Transverse colon (tissue), 4 donors: Measurements from ENCODE around the gene SLC7A1. TPM values are rescaled to one million over a fixed set of nuclear protein-coding genes. Genes with fewer than 3 reads are reported as not detected.

Source experiments
- DNase-seq: peaks from one replicate; pipeline ENCODE4 v3.0.0-alpha.2; 2019
- H3K27ac ChIP-seq, 4 donors: fragments of 200-600 bp; sonication (generic); 2 replicates each; pipeline ENCODE4 v1.5.1; 2016 to 2018; ENCODE audit warnings: inconsistent platforms in 4 of 4
- H3K27me3 ChIP-seq: fragments of 200-600 bp; sonication (generic); 2 replicates; pipeline ENCODE4 v1.5.1; 2017; ENCODE audit warnings: inconsistent platforms
- H3K36me3 ChIP-seq, 4 donors: fragments of 200-600 bp; sonication (generic); 2 replicates each; pipeline ENCODE4 v1.5.1; 2017 to 2019; ENCODE audit warnings: inconsistent platforms in 4 of 4
- H3K4me1 ChIP-seq, 4 donors: fragments of 200-600 bp; sonication (generic); 2 replicates each; pipeline ENCODE4 v1.5.1; 2017 to 2020; ENCODE audit warnings: inconsistent platforms in 4 of 4
- H3K4me3 ChIP-seq, 4 donors: fragments of 200-600 bp; sonication (generic); 1 replicate in 1 of 4; 2 replicates in 3 of 4; pipeline versions ENCODE4 v1.5.1 to v1.6.1; 2017 to 2019; ENCODE audit warnings: inconsistent platforms in 4 of 4
- H3K9me3 ChIP-seq, 2 donors: fragments of 200-600 bp; sonication (generic); 2 replicates each; pipeline ENCODE4 v1.5.1; 2017 to 2019; ENCODE audit warnings: inconsistent platforms in 2 of 2
- CTCF ChIP-seq, 5 experiments: fragments of 200-600 bp in 3 of 5; fragments of 450-650 bp in 2 of 5; sonication (generic) in 3 of 5; IDR thresholded peaks; 1 replicate in 2 of 5; 2 replicates in 3 of 5; pipeline ENCODE4 v1.5.1; 2016 to 2017; ENCODE audit warnings: antibody characterized with exemption in 5 of 5, inconsistent platforms in 3 of 5, mild to moderate bottlenecking in 2 of 5, moderate library complexity in 1 of 5
- EP300 ChIP-seq: sonication (generic); formaldehyde crosslinking; IDR thresholded peaks from one replicate; pipeline ENCODE4 v1.6.1; 2017; ENCODE audit warnings: antibody characterized with exemption, low read depth
- POLR2A ChIP-seq: fragments of 450-650 bp; IDR thresholded peaks from one replicate; pipeline ENCODE4 v1.6.1; 2016; ENCODE audit warnings: antibody characterized with exemption, mild to moderate bottlenecking, moderate library complexity
- POLR2AphosphoS5 ChIP-seq, 3 donors: sonication (generic); formaldehyde crosslinking; IDR thresholded peaks; one replicate each; pipeline ENCODE4 v1.6.1; 2016; ENCODE audit warnings: antibody characterized with exemption in 3 of 3
- WGBS, 2 donors: methylation state at CpG; one replicate each; pipeline ENCODE4 v1.1.5; 2018; ENCODE audit warnings: low coverage in 1 of 2; 5-methylcytosine and 5-hydroxymethylcytosine counted together
- in situ Hi-C, 4 donors: fragments of 200-750 bp; cut with MboI; loops; one replicate each; pipeline versions ENCODE4 v1.15.0 to v1.15.1; 2017; ENCODE audit warnings: low sequenced_read_pairs in 3 of 4, low pct_ligation_motif_present in 1 of 4, low pct_unique_long_range_greater_than_20kb in 1 of 4
- intact Hi-C: fragments of 100-400 bp; cut with DNase I; formaldehyde crosslinking; loops from one replicate; pipeline ENCODE4 v1.15.1; 2023; ENCODE audit warnings: low total_unique reads
- total RNA-seq, 4 donors: library from RNA; depleted of rRNA; stranded (reverse); fragments of >200 nt; gene quantifications; one replicate each; pipeline ENCODE4 v1.1.0, GENCODE V29; 2016

Gene SLC7A1
- total RNA-seq, 4 donors from 2014 or later: 10.8 to 21.4 (median 17.9) TPM

GRCh38 chr13:29489650-29490560 is 105.6 kb downstream of the SLC7A1 start:
- TF ChIP-seq EP300: no peak
- TF ChIP-seq CTCF (IDR thresholded peaks at IDR 0.05): no peak
- no peak for TF ChIP-seq POLR2A
- no peak for TF ChIP-seq POLR2AphosphoS5 (IDR thresholded peaks at IDR 0.05)
- no peak overlapping the region for H3K27ac ChIP-seq
- WGBS, 2 donors: 76 to 84% methylated on average over 13 to 14 of the region's 14 CpGs

GRCh38 chr13:29487466-29488454 is 107.7 kb downstream of the SLC7A1 start:
- TF ChIP-seq POLR2A (no peak), EP300 (no peak), POLR2AphosphoS5 (IDR thresholded peaks at IDR 0.05) (no peak), CTCF (IDR thresholded peaks at IDR 0.05) (no peak)
- intact Hi-C loops: no loop called here
- no peaks in the 10 kb centered on the region for H3K4me1 ChIP-seq

More at GRCh38 chr13:29489650-29490560, 105.6 kb downstream of the SLC7A1 start:
- Histone ChIP-seq H3K9me3 (no peaks in the 10 kb centered on the region), H3K4me1 (no peaks in the 10 kb centered on the region), H3K36me3 (no peaks in the 10 kb centered on the region), H3K4me3 (no peak overlapping the region), H3K27me3 (no peaks in the 10 kb centered on the region)
- no peak for DNase-seq
- in situ Hi-C loops (no loop called here), intact Hi-C loops (no loop called here)

GRCh38 chr13:29486551-29486950 is 108.9 kb downstream of the SLC7A1 start:
- H3K36me3 ChIP-seq: no peaks in the 10 kb centered on the region
- TF ChIP-seq POLR2A (no peak), POLR2AphosphoS5 (IDR thresholded peaks at IDR 0.05) (no peak), CTCF (IDR thresholded peaks at IDR 0.05) (no peak), EP300 (no peak)
- peaks cover 0 to 9% (median 3%) of the 10 kb centered on the region in 4 donors for H3K4me1 ChIP-seq
- intact Hi-C loops: no loop called here
- H3K27ac ChIP-seq: no peak overlapping the region
- H3K27me3 ChIP-seq: no peaks in the 10 kb centered on the region
- no peaks in the 10 kb centered on the region for H3K9me3 ChIP-seq
- 40 to 71% methylated on average over 3 of the region's 3 CpGs for WGBS, 2 donors
- no peak overlapping the region for H3K4me3 ChIP-seq
- in situ Hi-C loops: no loop called here
- DNase-seq: no peak

More at GRCh38 chr13:29487466-29488454, 107.7 kb downstream of the SLC7A1 start:
- Histone ChIP-seq H3K9me3 (no peaks in the 10 kb centered on the region), H3K27ac (no peak overlapping the region), H3K27me3 (no peaks in the 10 kb centered on the region), H3K4me3 (no peak overlapping the region), H3K36me3 (no peaks in the 10 kb centered on the region)
- 86 to 89% methylated on average over 5 to 22 of the region's 22 CpGs for WGBS, 2 donors
- in situ Hi-C loops: no loop called here
- no peak for DNase-seq

GRCh38 chr13:29484796-29485195 is 110.7 kb downstream of the SLC7A1 start:
- WGBS, 2 donors: 91% methylated on average over 7 of the region's 7 CpGs; no CpG with 5 or more reads in 1 of the 2 donors
- DNase-seq: no peak
- TF ChIP-seq CTCF (IDR thresholded peaks at IDR 0.05) (no peak), POLR2AphosphoS5 (IDR thresholded peaks at IDR 0.05) (no peak), POLR2A (no peak), EP300 (no peak)
- intact Hi-C loops (no loop called here), in situ Hi-C loops (no loop called here)
- peaks cover 0 to 9% (median 3%) of the 10 kb centered on the region in 4 donors for H3K4me1 ChIP-seq
- H3K4me3 ChIP-seq: no peak overlapping the region
- H3K36me3 ChIP-seq: no peaks in the 10 kb centered on the region
- H3K27ac ChIP-seq: no peak overlapping the region
- H3K27me3 ChIP-seq: no peaks in the 10 kb centered on the region
- no peaks in the 10 kb centered on the region for H3K9me3 ChIP-seq
